NB4 (cell line): ENCODE results near the gene NT5DC1.

Source experiments
- POLR2A ChIP-seq: IDR thresholded peaks from 2 replicates; pipeline ENCODE4 v1.6.1; 2011; ENCODE audit warnings: mild to moderate bottlenecking; ENCODE audit not compliant: insufficient read length; ENCODE audit errors: extremely low read depth
- TF ChIP-seq, protein P1 (sequence below): IDR thresholded peaks from one replicate; pipeline ENCODE4 v1.5.1; 2012; ENCODE audit warnings: low read depth, low read length

GRCh38 chr6:116282698-116283097, 182.0 kb downstream of the NT5DC1 start:
- no peak for TF ChIP-seq POLR2A
- TF ChIP-seq, protein P1, sequence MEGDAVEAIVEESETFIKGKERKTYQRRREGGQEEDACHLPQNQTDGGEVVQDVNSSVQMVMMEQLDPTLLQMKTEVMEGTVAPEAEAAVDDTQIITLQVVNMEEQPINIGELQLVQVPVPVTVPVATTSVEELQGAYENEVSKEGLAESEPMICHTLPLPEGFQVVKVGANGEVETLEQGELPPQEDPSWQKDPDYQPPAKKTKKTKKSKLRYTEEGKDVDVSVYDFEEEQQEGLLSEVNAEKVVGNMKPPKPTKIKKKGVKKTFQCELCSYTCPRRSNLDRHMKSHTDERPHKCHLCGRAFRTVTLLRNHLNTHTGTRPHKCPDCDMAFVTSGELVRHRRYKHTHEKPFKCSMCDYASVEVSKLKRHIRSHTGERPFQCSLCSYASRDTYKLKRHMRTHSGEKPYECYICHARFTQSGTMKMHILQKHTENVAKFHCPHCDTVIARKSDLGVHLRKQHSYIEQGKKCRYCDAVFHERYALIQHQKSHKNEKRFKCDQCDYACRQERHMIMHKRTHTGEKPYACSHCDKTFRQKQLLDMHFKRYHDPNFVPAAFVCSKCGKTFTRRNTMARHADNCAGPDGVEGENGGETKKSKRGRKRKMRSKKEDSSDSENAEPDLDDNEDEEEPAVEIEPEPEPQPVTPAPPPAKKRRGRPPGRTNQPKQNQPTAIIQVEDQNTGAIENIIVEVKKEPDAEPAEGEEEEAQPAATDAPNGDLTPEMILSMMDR: no peak
